GM12878 (cell line): Measurements from ENCODE around the gene MYH9. TPM values are rescaled to one million over a fixed set of nuclear protein-coding genes. Genes with fewer than 3 reads are reported as not detected.

Experiments
- ATAC-seq: fragments of 200-7000 bp; cut with Tn5 transposase; 3 replicates; pipeline ENCODE4 v1.9.1; 2020; ENCODE audit warnings: mild to moderate bottlenecking, moderate library complexity
- Bru-seq: library from RNA; stranded (reverse); fragments of 400-500 nt; gene quantifications from one replicate; lab custom pipeline; 2021; lab: Mats Ljungman, UMichigan
- BruChase-seq, 2 experiments: library from RNA; stranded (reverse); fragments of 400-500 nt; gene quantifications; one replicate each; lab custom pipeline; 2021; lab: Mats Ljungman, UMichigan
- BruUV-seq: library from RNA; stranded (reverse); fragments of 400-500 nt; replicated peaks from 2 replicates; lab custom pipeline; 2021; lab: Mats Ljungman, UMichigan
- CTCF ChIA-PET: fragments of 300-600 bp; sonication (Branson Sonifier 250); formaldehyde crosslinking; extraction: SDS; loops from one replicate; lab custom pipeline; 2021; ENCODE audit warnings: inconsistent platforms; lab: Yijun Ruan, JAX
- POLR2A ChIA-PET: fragments of 350-600 bp; formaldehyde crosslinking; extraction: SDS; loops from one replicate; lab custom pipeline; 2021; ENCODE audit warnings: inconsistent platforms; lab: Charles Lee
- RAD21 ChIA-PET: fragments of 300-600 bp; sonication (Branson Sonifier 250); formaldehyde crosslinking; loops from one replicate; lab custom pipeline; 2023; ENCODE audit warnings: antibody characterized with exemption; ENCODE audit not compliant: unreplicated experiment; lab: Charles Lee
- SMC1A ChIA-PET: fragments of 300-600 bp; sonication (Branson Sonifier 250); formaldehyde crosslinking; loops from one replicate; lab custom pipeline; 2023; ENCODE audit not compliant: unreplicated experiment, uncharacterized antibody; lab: Charles Lee
- DNase-seq: peaks from one replicate; pipeline ENCODE4 v3.0.0-alpha.2; 2011; ENCODE audit warnings: low read depth, low spot score
- FAIRE-seq: peaks from 3 replicates; lab custom pipeline; 2011; peaks lifted over from hg19 to GRCh38; lab: Jason Lieb, UNC
- H2AFZ ChIP-seq: 2 replicates; pipeline ENCODE4 v1.6.0; 2011; ENCODE audit warnings: low read depth, low read length, control low read depth; ENCODE audit not compliant: control insufficient read depth
- H3K27ac ChIP-seq: 2 replicates; pipeline ENCODE4 v1.5.1; 2011; ENCODE audit warnings: control low read depth; ENCODE audit not compliant: control insufficient read depth, insufficient read depth
- H3K27me3 ChIP-seq, 2 experiments: replicated peaks in 1 of 2; 2 replicates each; pipeline versions ENCODE4 v1.6.0 to v1.6.1; 2011; ENCODE audit warnings: low read length in 1 of 2; ENCODE audit not compliant: control insufficient read depth in 2 of 2, insufficient read depth in 2 of 2
- H3K36me3 ChIP-seq, 2 experiments: 2 replicates each; pipeline ENCODE4 v1.5.1; 2011; ENCODE audit warnings: low read length in 1 of 2; ENCODE audit not compliant: control insufficient read depth in 2 of 2, insufficient read depth in 2 of 2
- H3K4me1 ChIP-seq: 2 replicates; pipeline ENCODE4 v1.6.1; 2011; ENCODE audit warnings: mild to moderate bottlenecking, low read length, moderate library complexity, mixed read lengths; ENCODE audit not compliant: control insufficient read depth, insufficient read depth
- H3K4me2 ChIP-seq: 2 replicates; pipeline ENCODE4 v1.6.0; 2011; ENCODE audit warnings: control low read depth; ENCODE audit not compliant: control insufficient read depth, insufficient read depth
- H3K4me3 ChIP-seq: fragments of 200-600 bp; sonication (generic); 2 replicates; pipeline ENCODE4 v1.5.1; 2016
- H3K79me2 ChIP-seq: 2 replicates; pipeline ENCODE4 v1.6.0; 2011; ENCODE audit warnings: low read length; ENCODE audit not compliant: control insufficient read depth, insufficient read depth
- H3K9ac ChIP-seq: 2 replicates; pipeline ENCODE4 v1.8.0; 2011; ENCODE audit warnings: low read length, control low read depth, mixed read lengths; ENCODE audit not compliant: control insufficient read depth, insufficient read depth
- H3K9me3 ChIP-seq: replicated peaks from 3 replicates; pipeline ENCODE4 v1.5.1; 2011; ENCODE audit warnings: mild to moderate bottlenecking, low read length; ENCODE audit not compliant: control insufficient read depth, insufficient read depth
- H4K20me1 ChIP-seq: 2 replicates; pipeline ENCODE4 v1.6.0; 2011; ENCODE audit not compliant: control insufficient read depth, insufficient read depth
- BCLAF1 ChIP-seq: fragments of 450-650 bp; IDR thresholded peaks from 2 replicates; pipeline ENCODE4 v1.6.1; 2017; ENCODE audit warnings: antibody characterized with exemption, mild to moderate bottlenecking, moderate library complexity
- CHD1 ChIP-seq: IDR thresholded peaks from 2 replicates; pipeline ENCODE4 v1.6.1; 2012; ENCODE audit warnings: low read depth, low read length, improper control_type of control experiment
- E2F8 ChIP-seq: fragments of 450-650 bp; IDR thresholded peaks from 2 replicates; pipeline ENCODE4 v1.6.1; 2018; ENCODE audit warnings: mild to moderate bottlenecking, low read depth, moderate library complexity; ENCODE audit not compliant: partially characterized antibody
- ETV6 ChIP-seq, 2 experiments: fragments of 450-650 bp in 1 of 2; IDR thresholded peaks in 1 of 2; conservative IDR thresholded peaks in 1 of 2; 2 replicates each; pipeline ENCODE4 v1.6.1; 2014; ENCODE audit warnings: antibody characterized with exemption in 1 of 2, borderline replicate concordance in 1 of 2, low read depth in 1 of 2, mild to moderate bottlenecking in 1 of 2, moderate library complexity in 1 of 2
- JUNB ChIP-seq: IDR thresholded peaks from 2 replicates; pipeline ENCODE4 v1.6.1; 2016; ENCODE audit warnings: antibody characterized with exemption, mild to moderate bottlenecking
- MTA3 ChIP-seq: IDR thresholded peaks from 2 replicates; pipeline ENCODE4 v1.6.1; 2012; ENCODE audit warnings: low read length, inconsistent platforms, borderline replicate concordance
- NBN ChIP-seq: fragments of 450-650 bp; IDR thresholded peaks from 2 replicates; pipeline ENCODE4 v1.6.1; 2016
- NR2C1 ChIP-seq: fragments of 450-650 bp; IDR thresholded peaks from 2 replicates; pipeline ENCODE4 v1.6.1; 2017; ENCODE audit warnings: antibody characterized with exemption, mild to moderate bottlenecking, moderate library complexity
- SMC3 ChIP-seq: IDR thresholded peaks from 2 replicates; pipeline ENCODE4 v1.6.1; 2011; ENCODE audit warnings: low read length, improper control_type of control experiment, borderline replicate concordance
- TARDBP ChIP-seq: IDR thresholded peaks from 2 replicates; pipeline ENCODE4 v1.6.1; 2016; ENCODE audit warnings: borderline replicate concordance
- WGBS: methylation state at CpG from one replicate; pipeline ENCODE4 v1.1.6; 2016; ENCODE audit warnings: low lambda C conversion rate; ENCODE audit not compliant: insufficient replicate concordance, insufficient coverage; ENCODE audit errors: missing lambda C conversion rate; 5-methylcytosine and 5-hydroxymethylcytosine counted together
- in situ Hi-C: fragments of 300-500 bp; cut with MboI; formaldehyde crosslinking; loops from 9 replicates; pipeline ENCODE4 v1.14.3; 2018; ENCODE audit warnings: mixed read lengths
- intact Hi-C: fragments of 100-400 bp; cut with micrococcal nuclease; formaldehyde crosslinking; loops from one replicate; pipeline ENCODE4 v1.14.2; 2022; ENCODE audit not compliant: unreplicated experiment
- long read RNA-seq, 2 experiments: library from polyadenylated mRNA; unstranded; transcript quantifications; one replicate each; pipeline ENCODE4 v2.0.0, GENCODE V29; 2019 to 2020
- polyA minus RNA-seq, 3 experiments: library from RNA; depleted of rRNA, polyadenylated mRNA; stranded (reverse); fragments of >200 nt; gene quantifications; 2 replicates each; pipeline ENCODE4 v1.2.3, GENCODE V29; 2011
- polyA plus RNA-seq, 11 experiments: library from polyadenylated mRNA; depleted of rRNA in 4 of 11; unstranded in 6 of 11; stranded (reverse) in 5 of 11; fragments of >200 nt; fragmentation: Nextera tagmentation in 4 of 11; fragmentation: Illumina TruSeq in 1 of 11; extraction: Ambion mirVana in 4 of 11; extraction: Trizol in 1 of 11; gene quantifications; 1 replicate in 1 of 11; 2 replicates in 10 of 11; pipeline versions ENCODE4 v1.2.1 to v1.2.3, GENCODE V29; 2011 to 2016; ENCODE audit warnings: inconsistent platforms in 2 of 11, missing spikeins in 2 of 11, low read depth in 1 of 11
- total RNA-seq, 4 experiments: library from RNA; depleted of rRNA in 3 of 4; stranded (reverse); fragments of >200 nt in 3 of 4; fragmentation: Illumina TruSeq in 1 of 4; extraction: Trizol in 1 of 4; gene quantifications; 2 replicates each; pipeline versions ENCODE4 v1.2.1 to v1.2.3, GENCODE V29; 2013 to 2021

Gene MYH9
- total RNA-seq (2013; cell fraction: nucleolus; rRNA removed): 209 and 215 TPM in 2 replicates
- total RNA-seq (2014; rRNA removed): 185 and 216 TPM in 2 replicates
- total RNA-seq (2014; rRNA removed; fragmentation: Illumina TruSeq; extraction: Trizol): 82.8 and 83.1 TPM in 2 replicates
- total RNA-seq (2021): 497 and 525 TPM in 2 replicates
- polyA plus RNA-seq (2011; ENCODE audit: low read depth): 79.9 TPM
- polyA plus RNA-seq (2011; rRNA removed): 42.4 and 98.6 TPM in 2 replicates
- polyA plus RNA-seq (2011; cell fraction: cytosol; rRNA removed): 51.0 and 59.8 TPM in 2 replicates
- 91.7 and 127 TPM in 2 replicates for polyA plus RNA-seq (2011; cell fraction: nucleus; rRNA removed)
- 154 and 166 TPM in 2 replicates for polyA plus RNA-seq (2012)
- polyA plus RNA-seq (2014; fragmentation: Illumina TruSeq; extraction: Trizol): 123 and 125 TPM in 2 replicates
- polyA plus RNA-seq (2014; fragmentation: Nextera tagmentation; extraction: Ambion mirVana): 1 to 10 TPM; 5.1 to 8.1 TPM
- polyA plus RNA-seq (2014; rRNA removed): 165 and 198 TPM in 2 replicates
- 100 to 1,000 TPM; 228 to 236 TPM for polyA plus RNA-seq (2016; fragmentation: Nextera tagmentation; extraction: Ambion mirVana)
- polyA minus RNA-seq (2011; rRNA and poly(A)+ RNA removed): 168 and 298 TPM in 2 replicates
- polyA minus RNA-seq (2011; cell fraction: cytosol; rRNA and poly(A)+ RNA removed): 91.7 and 100 TPM in 2 replicates
- polyA minus RNA-seq (2011; cell fraction: nucleus; rRNA and poly(A)+ RNA removed): 54.6 and 83.0 TPM in 2 replicates
- percentile 92 among the genes with signal in this experiment for Bru-seq, nascent RNA
- percentile 98 among the genes with signal in this experiment for BruChase-seq, experiment 1, labeled RNA remaining after a 6-hour chase
- BruChase-seq, experiment 2, labeled RNA remaining after a 2-hour chase: percentile 94 among the genes with signal in this experiment
- long read RNA-seq, experiment 1, partial matches to known transcripts: 36 of 37 reads
- long read RNA-seq, experiment 1, other reads (novel, unspliced or antisense): 1 of 37 reads
- long read RNA-seq, experiment 2, partial matches to known transcripts: 19 of 43 reads
- long read RNA-seq, experiment 2, other reads (novel, unspliced or antisense): 24 of 43 reads

- no TSS peak for BruUV-seq
- Histone ChIP-seq H3K9ac (peak within 1 kb of the TSS; percentile 78), H3K9me3 (no peaks in the 10 kb centered on the region), H2AFZ (peak within 1 kb of the TSS; percentile 82), H3K4me1 (peaks cover 6% of the 10 kb centered on the region), H3K4me3 (peak within 1 kb of the TSS; percentile 74), H4K20me1 (no peaks in the 10 kb centered on the region), H3K27me3 (no peaks in the 10 kb centered on the region), H3K4me2 (peak within 1 kb of the TSS; percentile 88), H3K27ac (peak within 1 kb of the TSS; percentile 88), H3K36me3 (no peaks in the 10 kb centered on the region; a peak in 1 of 4 replicates), H3K79me2 (peaks cover 44% of the 10 kb centered on the region)
- in situ Hi-C loops: no loop called here
- DNase-seq: peak; percentile 96
- ChIA-PET RAD21 (interaction anchor here (0.8 to 2.2 kb wide), 11 partner anchors 9 to 82 kb away, joined by 3 to 9 read pairs (median 5); no protein-coding TSS in a partner anchor), SMC1A (interaction anchor here (0.7 to 2.0 kb wide), 8 partner anchors 9 to 94 kb away, joined by 3 to 10 read pairs (median 4); partner anchors contain the start of gene TXN2), POLR2A (interaction anchor here (0.9 to 5.6 kb wide), 11 partner anchors 9 to 119 kb away, joined by 3 to 53 read pairs (median 5); partner anchors contain the start of gene FOXRED2), CTCF (interaction anchor here (0.6 to 1.6 kb wide), 5 partner anchors 49 to 87 kb away, joined by 3 to 4 read pairs (median 4); no protein-coding TSS in a partner anchor)
- WGBS: 1% methylated on average over 48 of the region's 52 CpGs
- ATAC-seq: peak; percentile 79
- intact Hi-C loops: loop anchor here (2.0 to 5.0 kb wide), 2 partner anchors 67 to 84 kb away; no protein-coding TSS in a partner anchor
- peak; percentile 79 for FAIRE-seq
- TF ChIP-seq MTA3 (no peak), NR2C1 (no peak), E2F8 (no peak), BCLAF1 (no peak), CHD1 (no peak), ETV6 (conservative IDR thresholded peaks at IDR 0.05 in 1 of 2, IDR thresholded peaks at IDR 0.05 in 1 of 2; ENCODE audit: borderline replicate concordance in 1 of 2, low read depth in 1 of 2) (no peak), JUNB (no peak), SMC3 (no peak), NBN (peak; percentile 57; the same call in 1 of the 2 replicates), TARDBP (no peak)
Measured at GRCh38 chr22:36387959-36388726, at the start of gene MYH9. Gene MYH9 (minus strand): TSS chr22:36387967. CDS start chr22:36349236, 38,731 bp downstream.
